Heart left ventricle (tissue), 13 donors: Measurements from ENCODE around the gene FAM168B.

ENCODE experiments used
- POLR2A ChIP-seq, 2 donors: fragments of 450-650 bp; IDR thresholded peaks; one replicate each; pipeline ENCODE4 v1.6.1; 2017; ENCODE audit warnings: antibody characterized with exemption in 2 of 2, mild to moderate bottlenecking in 2 of 2, moderate library complexity in 2 of 2
- TF ChIP-seq, protein P1 (sequence below), 12 donors: fragments of 200-600 bp; sonication (generic) in 4 of 12; IDR thresholded peaks; one replicate each; pipeline versions ENCODE4 v1.5.0 to v1.8.0; 2018 to 2022; ENCODE audit warnings: antibody characterized with exemption in 12 of 12, mild to moderate bottlenecking in 5 of 12
- donor health status: ischemic (EF 13 %, LVEDD 7.1; RV severe dilation, severe dysfunction).
- donor health status: DM: no; HTN: yes; CAD: no.
- donor health status: DM: no; HTN: no; CAD: no.
- donor health status: ischemic (EF 25% LVEDD 6.9; RV normal size, moderate dysfunction).
- donor health status: ischemic (EF 25% LVEDD 5.7; RV mildly dilated, moderate dysfunction).
- donor health status: ischemic (EF 35%, LVEDD 5.7; RV mildly dilated, moderate dysfunction).
- donor health status: nonischemic (EF 11% LVEDD 7.7; RV severe dilation, severe dysfunction).
- donor health status: DM: yes; HTN: yes; CAD: no.
- donor health status: PGD.
- donor health status: ischemic (EF 29% LVEDD 5.4; RV normal size, mild dysfunction).
- donor health status: nonischemic (EF 23%, LVEDD 6.1; RV moderate dilation, normal function).

- TF ChIP-seq, protein P1, sequence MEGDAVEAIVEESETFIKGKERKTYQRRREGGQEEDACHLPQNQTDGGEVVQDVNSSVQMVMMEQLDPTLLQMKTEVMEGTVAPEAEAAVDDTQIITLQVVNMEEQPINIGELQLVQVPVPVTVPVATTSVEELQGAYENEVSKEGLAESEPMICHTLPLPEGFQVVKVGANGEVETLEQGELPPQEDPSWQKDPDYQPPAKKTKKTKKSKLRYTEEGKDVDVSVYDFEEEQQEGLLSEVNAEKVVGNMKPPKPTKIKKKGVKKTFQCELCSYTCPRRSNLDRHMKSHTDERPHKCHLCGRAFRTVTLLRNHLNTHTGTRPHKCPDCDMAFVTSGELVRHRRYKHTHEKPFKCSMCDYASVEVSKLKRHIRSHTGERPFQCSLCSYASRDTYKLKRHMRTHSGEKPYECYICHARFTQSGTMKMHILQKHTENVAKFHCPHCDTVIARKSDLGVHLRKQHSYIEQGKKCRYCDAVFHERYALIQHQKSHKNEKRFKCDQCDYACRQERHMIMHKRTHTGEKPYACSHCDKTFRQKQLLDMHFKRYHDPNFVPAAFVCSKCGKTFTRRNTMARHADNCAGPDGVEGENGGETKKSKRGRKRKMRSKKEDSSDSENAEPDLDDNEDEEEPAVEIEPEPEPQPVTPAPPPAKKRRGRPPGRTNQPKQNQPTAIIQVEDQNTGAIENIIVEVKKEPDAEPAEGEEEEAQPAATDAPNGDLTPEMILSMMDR (IDR thresholded peaks at IDR 0.05): no peak
- no peak for TF ChIP-seq POLR2A (IDR thresholded peaks at IDR 0.05)
Measured at GRCh38 chr2:131044757-131045150, 48.5 kb downstream of the FAM168B start.
